Hepatocyte (in vitro differentiated cells): ENCODE data around the gene KDM6A. TPM values are rescaled to one million over a fixed set of nuclear protein-coding genes. Genes with fewer than 3 reads are reported as not detected.

ENCODE experiments used
- DNase-seq: peaks from one replicate; pipeline ENCODE4 v3.0.0-alpha.2; 2016; ENCODE audit warnings: low spot score
- H2AFZ ChIP-seq: fragments of 200-600 bp; sonication (generic); 2 replicates; pipeline ENCODE4 v1.6.0; 2016; ENCODE audit warnings: antibody characterized with exemption, mild to moderate bottlenecking
- H3K27ac ChIP-seq: fragments of 200-600 bp; sonication (generic); 2 replicates; pipeline ENCODE4 v1.5.1; 2016; ENCODE audit warnings: mild to moderate bottlenecking
- H3K27me3 ChIP-seq: fragments of 200-600 bp; sonication (generic); 2 replicates; pipeline ENCODE4 v1.6.1; 2016
- H3K36me3 ChIP-seq: fragments of 200-600 bp; sonication (generic); replicated peaks from 2 replicates; pipeline ENCODE4 v1.5.1; 2016; ENCODE audit warnings: low read depth; ENCODE audit not compliant: insufficient read depth
- H3K4me1 ChIP-seq: fragments of 200-600 bp; sonication (generic); 2 replicates; pipeline ENCODE4 v1.5.1; 2016; ENCODE audit warnings: mild to moderate bottlenecking, moderate library complexity; ENCODE audit not compliant: insufficient read depth
- H3K4me2 ChIP-seq: fragments of 200-600 bp; sonication (generic); 2 replicates; pipeline ENCODE4 v1.6.0; 2016
- H3K4me3 ChIP-seq: fragments of 200-600 bp; sonication (generic); 2 replicates; pipeline ENCODE4 v1.5.1; 2016; ENCODE audit warnings: mild to moderate bottlenecking
- H3K79me2 ChIP-seq: fragments of 200-600 bp; sonication (generic); 2 replicates; pipeline ENCODE4 v1.6.0; 2017; ENCODE audit warnings: mild to moderate bottlenecking
- H3K9me2 ChIP-seq: fragments of 200-600 bp; sonication (generic); replicated peaks from 2 replicates; pipeline ENCODE4 v1.6.0; 2017; ENCODE audit warnings: mild to moderate bottlenecking; ENCODE audit not compliant: insufficient read depth
- H3K9me3 ChIP-seq: fragments of 200-600 bp; sonication (generic); 2 replicates; pipeline ENCODE4 v1.5.1; 2016; ENCODE audit warnings: low read depth, mild to moderate bottlenecking
- H4K20me1 ChIP-seq: fragments of 200-600 bp; sonication (generic); 2 replicates; pipeline ENCODE4 v1.6.0; 2016; ENCODE audit warnings: mild to moderate bottlenecking; ENCODE audit not compliant: insufficient read depth, poor library complexity, severe bottlenecking
- EZH2 ChIP-seq: fragments of 200-600 bp; sonication (generic); IDR thresholded peaks from 2 replicates; pipeline ENCODE4 v1.6.1; 2016; ENCODE audit warnings: antibody characterized with exemption, mild to moderate bottlenecking, borderline replicate concordance
- EZH2phosphoT487 ChIP-seq: fragments of 200-600 bp; sonication (generic); IDR thresholded peaks from one replicate; pipeline ENCODE4 v1.6.1; 2018; ENCODE audit warnings: antibody characterized with exemption, mild to moderate bottlenecking, low read depth, moderate library complexity; ENCODE audit not compliant: unreplicated experiment, severe bottlenecking
- WGBS: methylation state at CpG from one replicate; pipeline ENCODE4 v1.1.6; 2016; ENCODE audit warnings: low lambda C conversion rate; ENCODE audit errors: missing lambda C conversion rate; 5-methylcytosine and 5-hydroxymethylcytosine counted together
- polyA plus RNA-seq: library from polyadenylated mRNA; unstranded; fragments of >200 nt; fragmentation: Nextera tagmentation; extraction: Ambion mirVana; gene quantifications from 2 replicates; pipeline ENCODE4 v1.2.1, GENCODE V29; 2016
- total RNA-seq: library from RNA; depleted of rRNA; stranded (reverse); fragments of >200 nt; gene quantifications from 2 replicates; pipeline ENCODE4 v1.2.3, GENCODE V29; 2014
- TF ChIP-seq, protein P1 (sequence below): fragments of 200-600 bp; sonication (generic); IDR thresholded peaks from 2 replicates; pipeline ENCODE4 v1.5.1; 2016; ENCODE audit warnings: antibody characterized with exemption, mild to moderate bottlenecking; ENCODE audit not compliant: poor library complexity

KDM6A gene
- total and polyA plus RNA-seq, 2 experiments from 2014 or later = 13.7 to 46.2 TPM

DNA sequence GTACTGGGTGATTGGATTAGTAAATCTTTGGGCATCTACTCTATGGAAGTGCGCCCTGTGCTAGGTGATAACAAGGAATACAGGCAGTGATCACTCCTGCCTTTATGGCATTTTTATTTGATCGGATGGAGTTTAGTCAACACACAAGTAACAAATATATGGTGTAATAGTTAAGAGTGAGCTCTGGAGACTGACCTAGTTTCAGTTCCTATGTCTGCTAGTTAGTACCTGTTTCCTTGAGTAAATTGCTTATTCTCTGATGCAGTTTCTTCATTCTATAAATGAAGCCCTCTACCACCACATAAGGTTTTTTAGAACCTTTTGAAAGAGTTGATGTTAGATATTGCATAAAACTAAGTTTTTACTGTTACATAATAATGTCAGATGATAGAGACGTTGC, 134.6 kb downstream of the KDM6A start:
- no peaks in the 10 kb centered on the region for H3K27me3 ChIP-seq
- H3K9me2 ChIP-seq = no peaks in the 10 kb centered on the region
- H3K79me2 ChIP-seq = peaks cover 70% of the 10 kb centered on the region
- no peaks in the 10 kb centered on the region for H3K36me3 ChIP-seq
- peaks cover 12% of the 10 kb centered on the region for H4K20me1 ChIP-seq
- H3K9me3 ChIP-seq = no peaks in the 10 kb centered on the region
- no peak overlapping the region for H3K4me3 ChIP-seq
- no peak overlapping the region for H3K4me2 ChIP-seq
- WGBS = 77% methylated on average over 3 of the region's 3 CpGs
- H2AFZ ChIP-seq = no peak overlapping the region
- H3K4me1 ChIP-seq = no peaks in the 10 kb centered on the region
- TF ChIP-seq, protein P1, sequence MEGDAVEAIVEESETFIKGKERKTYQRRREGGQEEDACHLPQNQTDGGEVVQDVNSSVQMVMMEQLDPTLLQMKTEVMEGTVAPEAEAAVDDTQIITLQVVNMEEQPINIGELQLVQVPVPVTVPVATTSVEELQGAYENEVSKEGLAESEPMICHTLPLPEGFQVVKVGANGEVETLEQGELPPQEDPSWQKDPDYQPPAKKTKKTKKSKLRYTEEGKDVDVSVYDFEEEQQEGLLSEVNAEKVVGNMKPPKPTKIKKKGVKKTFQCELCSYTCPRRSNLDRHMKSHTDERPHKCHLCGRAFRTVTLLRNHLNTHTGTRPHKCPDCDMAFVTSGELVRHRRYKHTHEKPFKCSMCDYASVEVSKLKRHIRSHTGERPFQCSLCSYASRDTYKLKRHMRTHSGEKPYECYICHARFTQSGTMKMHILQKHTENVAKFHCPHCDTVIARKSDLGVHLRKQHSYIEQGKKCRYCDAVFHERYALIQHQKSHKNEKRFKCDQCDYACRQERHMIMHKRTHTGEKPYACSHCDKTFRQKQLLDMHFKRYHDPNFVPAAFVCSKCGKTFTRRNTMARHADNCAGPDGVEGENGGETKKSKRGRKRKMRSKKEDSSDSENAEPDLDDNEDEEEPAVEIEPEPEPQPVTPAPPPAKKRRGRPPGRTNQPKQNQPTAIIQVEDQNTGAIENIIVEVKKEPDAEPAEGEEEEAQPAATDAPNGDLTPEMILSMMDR = no peak
- TF ChIP-seq EZH2 (no peak), EZH2phosphoT487 (no peak)
- no peak overlapping the region for H3K27ac ChIP-seq
- DNase-seq = no peak

DNA sequence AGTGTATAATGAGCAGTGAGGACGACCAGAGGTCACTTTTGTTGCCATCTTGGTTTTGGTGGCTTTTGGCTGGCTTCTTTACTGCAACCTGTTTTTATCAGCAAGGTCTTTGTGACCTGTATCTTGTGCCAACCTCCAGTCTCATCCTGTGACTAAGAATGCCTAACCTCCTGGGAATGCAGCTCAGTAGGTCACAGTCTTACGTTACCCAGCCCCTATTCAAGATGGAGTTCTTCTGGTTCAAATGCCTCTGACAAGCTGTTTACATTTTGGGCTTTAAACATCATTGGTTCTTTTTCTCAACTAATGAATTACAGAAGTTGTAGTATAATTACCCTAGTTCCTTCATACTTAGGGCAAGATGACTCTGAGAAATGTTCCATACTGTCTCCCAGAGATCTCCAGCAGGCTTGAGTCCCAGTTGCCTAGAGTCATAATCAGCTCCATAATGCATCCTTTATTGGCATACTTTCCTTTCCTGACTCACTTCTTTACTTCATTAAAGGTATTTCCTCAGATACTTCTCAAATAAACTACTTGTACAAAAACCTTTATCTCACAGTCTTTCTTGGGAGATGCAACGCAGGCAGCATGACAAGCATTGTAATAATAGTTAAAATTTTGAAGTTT, 136.5 kb downstream of the KDM6A start:
- H3K36me3 ChIP-seq = no peaks in the 10 kb centered on the region
- no peaks in the 10 kb centered on the region for H3K9me3 ChIP-seq
- TF ChIP-seq EZH2phosphoT487 (no peak), EZH2 (no peak)
- TF ChIP-seq, protein P1 = no peak
- H3K79me2 ChIP-seq = peaks cover 74% of the 10 kb centered on the region
- H3K9me2 ChIP-seq = no peaks in the 10 kb centered on the region
- H3K4me2 ChIP-seq = no peak overlapping the region
- no peak overlapping the region for H3K4me3 ChIP-seq
- 52% methylated on average over 3 of the region's 3 CpGs for WGBS
- no peak for DNase-seq
- H2AFZ ChIP-seq = no peak overlapping the region
- H4K20me1 ChIP-seq = peaks cover 13% of the 10 kb centered on the region
- no peaks in the 10 kb centered on the region for H3K27me3 ChIP-seq
- no peaks in the 10 kb centered on the region for H3K4me1 ChIP-seq
- no peak overlapping the region for H3K27ac ChIP-seq

DNA sequence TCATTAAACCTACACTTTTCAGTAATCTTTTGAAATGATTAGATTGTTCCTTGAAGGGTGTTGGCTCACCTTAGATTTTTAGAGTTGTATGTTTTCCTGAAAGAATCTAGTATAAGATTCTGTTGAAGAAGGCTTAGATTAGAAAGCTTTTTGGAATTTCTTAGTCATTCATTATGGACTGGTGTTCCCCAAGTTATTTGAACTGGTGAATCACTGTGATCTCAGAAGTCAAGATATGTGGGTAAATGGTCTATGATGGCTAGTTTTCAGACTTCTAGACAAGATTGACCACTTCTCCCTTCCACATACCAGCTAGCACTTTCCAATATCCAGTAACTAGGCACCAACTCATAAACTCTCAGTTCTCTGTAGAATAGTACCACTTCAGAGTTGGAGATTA, 138.1 kb downstream of the KDM6A start:
- no peak overlapping the region for H3K27ac ChIP-seq
- no peaks in the 10 kb centered on the region for H3K4me1 ChIP-seq
- H4K20me1 ChIP-seq = peaks cover 24% of the 10 kb centered on the region
- no peaks in the 10 kb centered on the region for H3K9me3 ChIP-seq
- H3K36me3 ChIP-seq = no peaks in the 10 kb centered on the region
- no peak for DNase-seq
- H3K9me2 ChIP-seq = no peaks in the 10 kb centered on the region
- no peak overlapping the region for H2AFZ ChIP-seq
- no peak overlapping the region for H3K4me2 ChIP-seq
- H3K27me3 ChIP-seq = no peaks in the 10 kb centered on the region
- H3K79me2 ChIP-seq = peaks cover 81% of the 10 kb centered on the region
- H3K4me3 ChIP-seq = no peak overlapping the region
- no peak for TF ChIP-seq EZH2
- no peak for TF ChIP-seq EZH2phosphoT487
- TF ChIP-seq, protein P1 = no peak

DNA sequence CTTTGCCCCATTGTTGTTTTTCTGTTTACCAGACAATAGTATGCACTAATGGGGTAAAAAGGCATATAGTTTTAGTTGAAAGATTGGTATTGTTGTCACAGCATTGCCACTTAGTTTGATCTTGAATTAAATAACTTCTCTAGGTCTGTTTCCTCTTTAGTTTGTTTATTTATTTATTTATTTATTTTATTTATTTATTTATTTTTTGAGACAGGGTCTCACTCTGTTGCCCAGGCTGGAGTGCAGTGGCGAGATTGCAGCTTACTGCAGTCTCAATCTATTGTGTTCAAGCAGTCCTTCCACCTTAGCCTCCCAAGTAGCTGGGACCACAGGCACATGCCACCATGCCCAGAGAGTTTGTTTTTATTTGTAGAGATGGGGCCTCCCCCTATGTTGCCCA, 138.6 kb downstream of the KDM6A start:
- TF ChIP-seq EZH2phosphoT487 (no peak), EZH2 (no peak)
- TF ChIP-seq, protein P1 = no peak
- Histone ChIP-seq H4K20me1 (peaks cover 27% of the 10 kb centered on the region), H2AFZ (no peak overlapping the region), H3K79me2 (peaks cover 81% of the 10 kb centered on the region), H3K4me3 (no peak overlapping the region), H3K4me1 (no peaks in the 10 kb centered on the region), H3K9me3 (no peaks in the 10 kb centered on the region), H3K36me3 (no peaks in the 10 kb centered on the region), H3K27me3 (no peaks in the 10 kb centered on the region), H3K27ac (no peak overlapping the region), H3K9me2 (no peaks in the 10 kb centered on the region), H3K4me2 (no peak overlapping the region)
- 59% methylated on average over 1 of the region's 1 CpG for WGBS
- DNase-seq = no peak
